HG03457 (cell line): ENCODE results near the gene NGDN.
"Not testable (repeated sequence)": the region's sequence is repeated elsewhere in the genome, so short reads cannot be mapped to it uniquely, and the experiment has no call there.

Source experiments
- ATAC-seq: cut with Tn5 transposase; IDR thresholded peaks from one replicate; pipeline ENCODE4 v1.9.1; 2021; ENCODE audit warnings: moderate number of reproducible peaks; ENCODE audit not compliant: unreplicated experiment

The NGDN gene

DNA sequence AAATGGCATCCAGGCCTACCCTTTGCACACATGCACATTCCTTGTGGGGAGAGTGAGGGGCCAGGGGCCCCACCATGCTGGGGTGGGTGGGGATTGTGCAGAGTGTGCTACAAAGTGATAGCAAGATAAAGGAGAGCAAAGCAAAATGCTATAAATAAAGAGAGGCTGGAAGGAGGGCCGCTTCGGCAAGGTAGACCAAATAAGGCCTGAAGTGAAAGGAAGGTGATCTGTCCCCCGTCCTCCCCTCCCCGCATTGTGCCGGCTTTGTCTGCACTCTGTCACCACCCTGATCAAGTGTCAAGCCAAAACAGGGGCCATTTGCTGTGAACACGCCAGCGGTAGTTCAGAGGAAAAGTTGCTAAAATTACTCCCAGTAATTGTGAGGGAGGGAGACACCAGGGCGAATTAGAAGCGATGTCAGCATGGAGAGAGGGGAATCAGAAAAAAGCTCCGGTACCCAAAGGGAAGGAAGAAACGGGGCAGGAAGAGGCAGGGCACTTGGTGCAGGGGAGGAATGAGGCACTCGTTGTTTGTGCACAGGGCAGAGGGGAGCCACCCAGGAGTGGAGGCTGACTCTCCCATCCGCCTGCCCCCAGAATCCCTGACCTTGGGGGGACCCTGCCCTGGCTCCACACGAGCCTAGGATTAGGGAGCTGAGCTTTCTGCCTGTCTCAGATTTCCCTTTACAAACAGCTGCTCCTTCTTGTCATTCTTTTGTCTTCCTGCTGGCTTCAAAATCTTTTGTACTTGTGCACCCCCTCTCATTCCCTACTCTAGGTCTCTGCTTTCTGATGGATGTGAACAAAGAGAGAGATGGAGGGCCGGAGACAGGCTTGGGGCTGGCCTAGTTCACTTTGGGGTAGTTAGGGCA lies 31.2 kb upstream of the NGDN start:
- ATAC-seq = no peak

DNA sequence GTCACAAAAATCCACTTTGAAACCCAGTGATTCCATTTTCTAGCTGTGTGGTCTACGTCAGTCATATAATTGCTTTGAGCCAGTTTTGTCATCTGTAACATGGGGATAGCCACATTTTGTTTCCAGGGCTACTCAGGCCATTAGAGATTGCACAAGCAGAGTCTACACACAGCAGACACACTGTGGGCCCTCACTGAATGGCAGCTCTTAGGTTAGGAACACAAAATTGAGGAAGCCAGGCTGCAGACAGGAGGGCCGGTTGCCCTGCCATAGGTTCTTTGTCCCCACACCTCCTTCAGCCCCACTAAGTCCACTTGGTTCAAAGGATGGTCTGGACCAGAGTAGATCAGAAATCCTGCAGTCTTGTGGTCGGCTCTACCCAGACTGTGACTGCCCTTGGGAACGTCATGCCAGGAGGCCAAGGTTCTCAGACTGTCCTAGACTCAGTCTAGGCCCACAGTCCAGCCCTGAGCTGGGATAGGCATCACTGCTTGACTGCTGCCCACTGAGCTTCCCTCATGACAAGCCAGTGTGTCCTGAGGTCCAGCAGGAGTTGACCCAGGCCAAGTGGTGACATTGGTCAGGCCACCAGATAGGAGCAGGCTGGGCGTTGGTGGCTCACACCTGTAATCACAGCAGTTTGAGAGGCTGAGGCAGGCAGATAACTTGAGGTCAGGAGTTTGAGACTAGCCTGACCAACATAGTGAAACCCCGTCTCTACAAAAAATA lies 30.2 kb upstream of the NGDN start:
- no peak for ATAC-seq

- ATAC-seq = no peak
Observed at GRCh38 chr14:23441076-23441475, 28.4 kb upstream of the NGDN start.

DNA sequence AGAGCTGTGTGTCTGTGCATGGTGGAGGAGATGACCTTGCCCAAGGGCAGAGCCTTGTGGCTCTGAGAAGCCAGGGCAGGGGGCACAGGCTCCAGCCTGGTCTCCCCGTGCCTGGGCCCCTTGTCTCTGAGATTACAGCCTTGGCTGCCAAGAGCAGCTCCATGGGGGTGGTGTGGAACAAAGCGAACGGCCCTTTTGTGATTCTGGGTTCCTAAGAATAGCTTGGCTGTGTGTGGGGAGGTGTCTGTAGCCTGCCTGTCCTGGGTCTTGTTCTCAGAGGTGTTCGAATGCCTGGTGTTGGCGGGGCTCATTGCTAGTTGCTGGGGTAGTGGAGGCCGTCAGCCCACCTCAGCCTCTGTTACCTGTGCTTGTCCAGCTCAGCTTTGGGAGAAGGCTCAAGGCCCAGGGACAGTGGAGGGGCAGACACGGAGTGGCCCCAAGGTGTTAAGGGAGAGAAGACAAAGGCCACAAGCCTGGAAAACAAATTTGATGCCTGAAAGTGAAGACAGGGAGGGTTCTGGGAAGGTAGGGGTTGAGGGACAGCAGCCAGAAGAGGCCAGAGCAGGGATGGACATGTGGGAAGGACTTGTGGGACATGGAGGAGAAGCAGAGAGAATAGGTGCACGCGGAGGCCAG lies 26.7 kb upstream of the NGDN start:
- no peak for ATAC-seq

DNA sequence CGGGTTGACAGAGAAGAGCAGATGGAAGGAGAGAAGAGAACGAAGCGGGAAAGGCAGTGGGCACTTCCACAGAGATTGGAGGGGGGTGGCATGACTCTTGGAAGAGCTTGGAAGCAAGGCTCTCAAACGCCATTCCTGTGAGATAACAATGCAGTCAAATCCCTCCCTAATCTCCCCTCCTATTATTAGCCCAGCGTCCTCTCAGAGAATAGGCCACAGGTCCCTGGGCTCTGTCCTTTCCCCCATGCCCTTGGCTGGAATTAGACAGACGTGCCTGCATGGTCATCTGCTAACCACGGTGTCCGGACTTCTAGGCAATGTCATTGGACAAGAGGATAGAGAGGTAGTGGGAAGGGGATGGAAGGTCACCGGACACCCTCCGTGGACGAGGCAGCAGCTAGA lies 26.1 kb upstream of the NGDN start:
- no peak for ATAC-seq

GRCh38 chr14:23443881-23444280 lies 25.6 kb upstream of the NGDN start:
- no peak for ATAC-seq

- no peak for ATAC-seq
Observed at GRCh38 chr14:23444314-23444713, 25.2 kb upstream of the NGDN start.

DNA sequence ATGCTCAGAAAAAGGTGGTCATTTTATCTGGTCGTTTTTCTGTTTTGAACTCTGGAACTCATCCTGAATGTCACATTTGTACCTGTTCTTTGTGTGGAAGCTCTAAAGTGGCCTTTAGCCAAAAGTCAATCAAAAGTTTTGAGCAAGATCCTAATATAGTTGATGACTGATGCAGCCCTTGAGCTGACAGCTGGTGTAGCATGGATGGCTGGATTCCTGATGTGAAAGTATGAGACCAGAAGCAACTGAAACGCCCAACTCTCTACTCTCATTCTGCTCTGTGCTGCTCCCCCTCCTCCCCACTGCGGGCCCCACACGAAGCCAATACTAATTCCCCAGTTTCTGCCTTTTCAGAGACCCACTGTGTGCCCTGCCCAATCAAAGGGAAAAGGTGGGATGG lies 23.7 kb upstream of the NGDN start:
- ATAC-seq = no peak

DNA sequence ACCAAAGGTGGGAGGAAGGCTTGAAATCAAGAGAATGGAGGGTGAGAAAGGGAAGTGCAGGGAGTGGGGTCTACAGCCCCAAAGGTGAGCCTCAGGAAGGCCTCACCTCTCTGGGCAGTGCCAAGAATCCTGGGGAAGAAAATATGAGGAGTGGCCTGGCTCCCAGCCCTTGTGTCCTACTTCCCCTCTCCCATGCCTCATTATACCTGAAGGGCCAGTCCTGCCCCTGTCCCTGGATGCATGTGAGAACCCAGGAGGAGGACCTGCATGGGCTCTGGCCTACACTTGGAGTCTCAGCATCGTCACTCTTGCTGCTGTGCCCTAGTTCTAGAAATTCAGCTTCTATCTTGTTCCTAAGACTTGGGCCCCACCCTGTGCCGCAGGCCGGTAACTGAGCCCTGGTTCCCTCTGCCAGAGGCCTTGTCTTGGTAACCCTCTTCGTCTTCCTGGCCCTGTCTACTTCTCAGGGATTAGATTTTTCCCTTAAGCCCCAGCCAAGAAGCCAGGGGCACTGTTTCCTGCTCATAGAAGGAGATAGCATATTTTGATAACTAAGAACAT lies 23.1 kb upstream of the NGDN start:
- no peak for ATAC-seq

- no peak for ATAC-seq
Observed at GRCh38 chr14:23447361-23448350, 21.8 kb upstream of the NGDN start.

DNA sequence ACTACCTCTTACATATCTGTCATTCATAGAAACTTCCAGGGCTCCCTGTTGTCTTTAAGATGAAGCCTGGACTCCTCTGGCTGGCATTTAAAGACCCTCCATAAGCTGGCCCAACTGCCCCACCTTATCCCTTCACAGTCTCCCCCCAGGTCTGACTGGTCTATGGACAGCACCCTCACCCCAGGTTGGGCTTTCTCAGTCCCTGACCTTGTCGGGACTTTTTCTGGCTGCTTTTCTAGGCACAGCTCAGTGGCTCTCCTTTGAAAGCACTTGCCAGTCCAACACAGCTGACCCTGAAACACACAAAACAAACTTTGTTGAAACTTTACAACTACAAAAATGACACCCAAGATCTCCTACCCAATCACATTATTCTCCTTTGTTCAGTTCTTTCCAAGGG lies 20.2 kb upstream of the NGDN start:
- ATAC-seq = no peak

DNA sequence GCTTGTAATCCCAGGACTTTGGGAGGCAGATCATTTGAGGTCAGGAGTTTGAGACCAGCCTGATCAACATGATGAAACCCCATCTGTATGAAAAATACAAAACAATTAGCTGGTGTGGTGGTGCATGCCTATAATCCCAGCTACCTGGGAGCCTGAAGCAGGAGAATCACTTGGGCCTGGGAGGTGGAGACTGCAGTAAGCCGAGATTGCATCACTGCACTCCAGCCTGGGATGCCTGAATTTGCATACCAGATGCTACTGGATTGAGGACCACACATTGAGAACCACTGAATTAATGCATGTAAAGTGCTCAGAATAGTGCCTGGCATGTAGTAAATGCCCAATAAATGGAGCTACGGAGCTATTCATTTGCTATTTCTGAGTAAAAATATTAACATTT lies 19.1 kb upstream of the NGDN start:
- ATAC-seq = no peak

- no peak for ATAC-seq
Observed at GRCh38 chr14:23452237-23452636, 17.3 kb upstream of the NGDN start.

DNA sequence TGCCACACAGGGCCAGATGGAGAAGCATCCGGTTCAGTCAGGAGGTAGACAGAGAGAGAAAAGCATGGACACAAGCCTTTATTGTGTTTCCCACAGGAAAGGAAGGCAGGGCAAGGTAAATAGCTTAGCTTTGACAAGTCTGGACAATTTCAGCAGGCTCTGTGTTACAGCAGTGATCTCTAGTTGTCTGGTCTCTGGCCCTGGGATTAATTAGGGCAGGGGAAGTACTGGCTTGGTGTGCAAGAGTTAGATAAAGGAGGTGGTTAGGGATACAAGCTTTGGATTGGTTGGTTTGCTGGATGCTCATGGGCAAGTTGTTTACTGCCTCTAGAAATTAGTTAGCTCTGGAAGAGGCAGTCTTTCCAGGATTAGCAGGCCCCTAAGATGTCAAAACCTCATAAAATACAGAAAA lies 15.1 kb upstream of the NGDN start:
- ATAC-seq = no peak

DNA sequence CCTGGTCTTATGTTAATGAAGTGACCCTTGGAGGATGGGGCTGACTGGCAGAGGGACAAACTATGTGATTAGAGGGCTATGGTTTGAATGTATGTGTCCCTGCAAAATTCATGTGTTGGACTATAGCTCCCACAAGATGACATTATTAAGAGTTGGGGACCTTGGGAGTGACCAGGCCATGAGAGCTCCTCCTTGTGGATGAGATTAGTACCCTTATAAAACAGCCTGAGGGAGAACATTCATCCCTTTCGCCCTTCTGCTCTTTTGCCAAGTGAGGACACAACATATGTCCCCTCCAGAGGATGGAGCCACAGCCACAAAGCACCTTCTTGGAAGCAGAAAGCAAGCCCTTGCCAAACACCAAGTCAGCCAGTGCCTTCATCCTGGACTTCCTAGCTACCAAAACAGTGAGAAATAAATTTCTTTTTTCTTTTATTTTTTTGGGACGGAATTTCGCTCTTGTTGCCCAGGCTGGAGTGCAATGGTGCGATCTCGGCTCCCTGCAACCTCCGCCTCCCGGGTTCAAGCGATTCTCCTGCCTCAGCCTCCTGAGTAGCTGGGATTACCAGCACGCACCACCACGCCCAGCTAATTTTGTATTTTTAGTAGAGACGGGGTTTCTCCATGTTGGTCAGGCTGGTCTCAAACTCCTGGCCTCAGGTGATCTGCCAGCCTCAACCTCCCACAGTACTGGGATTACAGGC lies 12.5 kb upstream of the NGDN start:
- ATAC-seq = not testable (repeated sequence)

DNA sequence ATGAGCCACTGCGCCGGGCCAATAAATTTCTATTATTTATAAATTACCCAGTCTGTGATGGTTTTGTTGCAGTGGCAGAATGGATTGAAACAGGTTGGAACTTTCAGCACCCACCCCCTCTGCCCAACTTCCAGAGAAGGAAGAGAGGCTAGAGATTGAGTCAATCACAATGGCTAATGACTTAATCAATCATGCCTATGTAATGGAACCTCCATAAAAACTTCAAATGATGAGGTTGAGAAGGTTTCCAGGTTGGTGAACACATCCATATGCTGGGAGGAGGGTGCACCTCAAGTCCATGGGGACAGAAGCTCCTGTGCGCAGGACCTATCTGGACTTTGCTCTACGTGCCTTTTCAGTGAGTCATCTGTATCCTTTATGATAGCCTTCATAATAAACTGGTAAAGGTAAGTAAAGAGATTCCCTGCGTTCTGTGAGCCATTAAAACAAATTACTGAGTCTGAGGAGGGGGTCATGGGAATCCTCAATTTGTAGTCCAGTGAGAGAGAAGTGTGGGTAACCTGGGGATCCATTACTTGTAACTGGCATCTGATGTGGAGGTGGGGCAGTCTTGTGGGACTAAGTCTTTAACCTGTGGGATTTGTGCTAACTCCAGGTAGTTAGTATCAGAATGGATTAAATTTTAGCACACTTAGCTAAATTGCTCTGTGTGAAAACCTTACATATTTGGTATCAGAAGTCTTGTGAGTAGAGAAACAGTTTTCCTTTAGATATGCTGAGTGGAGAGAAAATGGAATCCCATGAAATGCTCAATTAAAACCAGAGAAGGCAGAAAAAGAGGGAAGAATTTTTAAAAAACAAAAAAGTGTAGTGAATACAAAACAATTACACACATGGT lies 11.7 kb upstream of the NGDN start:
- ATAC-seq = no peak

- no peak for ATAC-seq
Observed at GRCh38 chr14:23460960-23461359, 8.5 kb upstream of the NGDN start.

DNA sequence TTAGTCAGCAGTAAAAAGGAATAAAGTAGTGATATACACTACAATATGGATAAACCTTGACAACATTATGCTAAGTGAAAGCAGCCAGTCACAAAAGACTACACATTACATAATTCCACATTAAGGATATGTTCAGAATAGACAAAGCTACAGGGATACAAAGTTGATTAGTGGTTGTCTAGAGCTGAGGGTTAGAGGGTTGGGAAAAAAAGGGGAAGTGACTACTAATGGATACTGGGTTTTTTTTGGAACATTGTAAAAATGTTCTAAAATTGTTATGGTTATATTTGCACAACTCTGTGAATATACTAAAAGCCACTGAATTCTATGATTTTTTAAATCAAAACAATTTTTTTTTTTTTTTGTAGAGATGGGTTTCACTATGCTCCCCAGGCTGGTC lies 4.8 kb upstream of the NGDN start:
- ATAC-seq = no peak

DNA sequence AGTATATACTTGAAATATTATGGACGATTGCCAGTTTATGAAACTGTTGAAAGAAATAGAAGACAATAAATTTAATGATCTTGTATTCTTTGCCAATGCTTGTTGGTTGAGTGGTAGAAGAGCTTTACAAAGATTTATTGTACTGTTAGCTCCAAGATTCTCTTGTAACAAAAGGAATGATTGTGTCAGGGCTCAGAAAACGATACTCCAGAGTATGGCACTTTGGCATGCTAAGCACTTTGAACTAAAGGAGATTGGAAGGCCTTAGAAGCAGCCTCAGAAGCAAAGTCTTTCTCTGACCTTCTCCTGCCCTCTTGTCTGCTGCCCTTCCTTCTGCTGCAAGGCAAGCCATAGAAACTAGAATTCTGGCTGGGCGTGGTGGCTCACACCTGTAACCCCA lies 4.2 kb upstream of the NGDN start:
- no peak for ATAC-seq
